Measurements from ENCODE around the gene SLC35F3.
A peak's percentile ranks its signal among the peaks of the same experiment; 100 is the strongest.

SLC35F3 gene

DNA sequence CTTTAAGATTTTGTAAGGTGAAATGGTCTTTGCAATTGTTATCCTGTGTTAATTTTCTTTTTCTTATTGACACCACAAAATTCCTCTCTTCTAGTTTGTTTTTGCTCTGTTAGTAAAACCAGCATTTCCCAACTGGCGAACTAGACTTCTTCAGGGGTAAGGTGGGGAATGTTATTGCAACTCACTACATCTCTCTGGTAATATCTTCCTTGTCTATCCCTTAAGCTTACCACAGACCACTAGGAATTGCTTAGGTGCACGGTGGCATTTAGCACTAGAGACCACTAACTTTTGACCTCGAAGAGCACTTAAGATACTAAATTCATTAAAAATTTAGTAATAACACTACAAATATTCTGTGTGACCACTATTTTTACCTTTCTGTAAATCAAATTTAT lies 464.6 kb downstream of the SLC35F3 start:
- H3K4me3 ChIP-seq (ENCODE audit: control insufficient read depth in 1 of 7, extremely low read depth in 1 of 7, insufficient read depth in 4 of 7, low read depth in 2 of 7, low read length in 6 of 7), result no peak overlapping the region
- no peak for DNase-seq
- CTCF ChIA-PET, result no interaction called here
- H3K4me1 ChIP-seq (ENCODE audit: control extremely low read depth in 1 of 4, control insufficient read depth in 4 of 4, insufficient read depth in 4 of 4, low read length in 3 of 4), result peaks cover 3 to 15% (median 11%) of the 10 kb centered on the region in 4 experiments
- H3K27ac ChIP-seq (ENCODE audit: insufficient read depth in 1 of 2, low read depth in 1 of 2, low read length in 2 of 2, poor library complexity in 1 of 2, severe bottlenecking in 2 of 2), result no peak overlapping the region
- POLR2A ChIA-PET, result no interaction called here
- no peaks in the 10 kb centered on the region for H3K27me3 ChIP-seq (replicated peaks in 2 of 5; ENCODE audit: control insufficient read depth in 4 of 5, insufficient read depth in 5 of 5, low read length in 4 of 5)
- no CpG with 5 or more reads among the region's 3 CpGs for WGBS (ENCODE audit: insufficient coverage)
- H3K36me3 ChIP-seq (ENCODE audit: control insufficient read depth in 4 of 4, insufficient read depth in 4 of 4, low read length in 3 of 4), result no peaks in the 10 kb centered on the region
- H3K9me3 ChIP-seq (ENCODE audit: control extremely low read depth in 1 of 5, control insufficient read depth in 4 of 5, insufficient read depth in 2 of 5, low read depth in 1 of 5, low read length in 4 of 5), result no peaks in the 10 kb centered on the region

DNA sequence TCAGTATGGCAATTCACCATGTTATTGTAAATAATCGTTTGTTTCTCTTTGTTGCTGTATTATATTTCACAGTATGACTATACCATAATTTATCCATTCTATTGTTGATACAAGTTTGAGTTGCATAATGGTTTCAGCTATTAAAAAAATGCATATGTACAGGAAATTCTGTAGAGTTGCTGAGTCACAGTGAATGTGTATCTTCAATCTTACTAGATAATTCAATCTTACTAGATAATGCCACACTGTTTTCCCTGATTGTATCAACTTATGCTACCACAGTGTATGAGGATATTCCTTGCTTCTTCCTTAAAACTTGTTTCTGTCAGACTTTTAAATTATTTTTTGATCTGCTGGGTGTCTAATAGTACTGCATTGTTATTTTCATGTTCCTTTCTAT lies 465.3 kb downstream of the SLC35F3 start:
- Histone ChIP-seq H3K27ac (ENCODE audit: insufficient read depth in 1 of 2, low read depth in 1 of 2, low read length in 2 of 2, poor library complexity in 1 of 2, severe bottlenecking in 2 of 2) (no peak overlapping the region), H3K36me3 (ENCODE audit: control insufficient read depth in 4 of 4, insufficient read depth in 4 of 4, low read length in 3 of 4) (no peaks in the 10 kb centered on the region), H3K4me1 (ENCODE audit: control extremely low read depth in 1 of 4, control insufficient read depth in 4 of 4, insufficient read depth in 4 of 4, low read length in 3 of 4) (peaks cover 10 to 23% (median 18%) of the 10 kb centered on the region in 4 experiments), H3K4me3 (ENCODE audit: control insufficient read depth in 1 of 7, extremely low read depth in 1 of 7, insufficient read depth in 4 of 7, low read depth in 2 of 7, low read length in 6 of 7) (no peak overlapping the region), H3K27me3 (replicated peaks in 2 of 5; ENCODE audit: control insufficient read depth in 4 of 5, insufficient read depth in 5 of 5, low read length in 4 of 5) (no peaks in the 10 kb centered on the region), H3K9me3 (ENCODE audit: control extremely low read depth in 1 of 5, control insufficient read depth in 4 of 5, insufficient read depth in 2 of 5, low read depth in 1 of 5, low read length in 4 of 5) (no peaks in the 10 kb centered on the region)
- no CpG with 5 or more reads among the region's 1 CpG for WGBS (ENCODE audit: insufficient coverage)
- CTCF ChIA-PET, result no interaction called here
- DNase-seq, result peak; percentile 16 to 54 (median 48)
- POLR2A ChIA-PET, result no interaction called here

DNA sequence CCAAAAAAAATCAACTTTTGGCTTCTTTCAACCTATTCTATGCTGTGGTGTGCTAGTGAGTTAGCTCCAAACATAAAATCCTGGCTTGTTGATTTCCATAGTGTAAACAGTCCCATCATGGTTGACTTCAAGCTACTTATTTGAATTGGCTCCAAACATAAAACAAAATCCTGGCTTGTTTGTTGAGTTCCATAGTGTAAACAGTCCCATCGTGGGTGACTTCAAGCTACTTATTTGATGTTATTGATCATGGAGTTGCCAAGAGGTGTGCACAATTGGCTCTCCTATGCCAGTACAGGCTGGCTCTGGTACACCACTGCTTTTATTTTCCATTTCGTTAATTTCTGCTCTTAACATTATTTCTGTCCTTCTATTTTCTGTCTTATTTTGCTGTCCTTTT lies 466.9 kb downstream of the SLC35F3 start:
- ChIA-PET CTCF (interaction anchor here (1.2 kb wide), 1 partner anchor 104 kb away, joined by 3 read pairs; no protein-coding TSS in a partner anchor), POLR2A (no interaction called here)
- peaks cover 12 to 28% (median 18%) of the 10 kb centered on the region in 4 experiments for H3K4me1 ChIP-seq (ENCODE audit: control extremely low read depth in 1 of 4, control insufficient read depth in 4 of 4, insufficient read depth in 4 of 4, low read length in 3 of 4)
- H3K27ac ChIP-seq (ENCODE audit: insufficient read depth in 1 of 2, low read depth in 1 of 2, low read length in 2 of 2, poor library complexity in 1 of 2, severe bottlenecking in 2 of 2), result no peak overlapping the region
- WGBS (ENCODE audit: insufficient coverage), result 81% methylated on average over 2 of the region's 2 CpGs
- no peaks in the 10 kb centered on the region for H3K27me3 ChIP-seq (replicated peaks in 2 of 5; ENCODE audit: control insufficient read depth in 4 of 5, insufficient read depth in 5 of 5, low read length in 4 of 5)
- no peak overlapping the region for H3K4me3 ChIP-seq (ENCODE audit: control insufficient read depth in 1 of 7, extremely low read depth in 1 of 7, insufficient read depth in 4 of 7, low read depth in 2 of 7, low read length in 6 of 7)
- peaks cover 1 to 13% (median 8%) of the 10 kb centered on the region in 4 experiments for H3K36me3 ChIP-seq (ENCODE audit: control insufficient read depth in 4 of 4, insufficient read depth in 4 of 4, low read length in 3 of 4)
- H3K9me3 ChIP-seq (ENCODE audit: control extremely low read depth in 1 of 5, control insufficient read depth in 4 of 5, insufficient read depth in 2 of 5, low read depth in 1 of 5, low read length in 4 of 5), result no peaks in the 10 kb centered on the region
- DNase-seq, result no peak

DNA sequence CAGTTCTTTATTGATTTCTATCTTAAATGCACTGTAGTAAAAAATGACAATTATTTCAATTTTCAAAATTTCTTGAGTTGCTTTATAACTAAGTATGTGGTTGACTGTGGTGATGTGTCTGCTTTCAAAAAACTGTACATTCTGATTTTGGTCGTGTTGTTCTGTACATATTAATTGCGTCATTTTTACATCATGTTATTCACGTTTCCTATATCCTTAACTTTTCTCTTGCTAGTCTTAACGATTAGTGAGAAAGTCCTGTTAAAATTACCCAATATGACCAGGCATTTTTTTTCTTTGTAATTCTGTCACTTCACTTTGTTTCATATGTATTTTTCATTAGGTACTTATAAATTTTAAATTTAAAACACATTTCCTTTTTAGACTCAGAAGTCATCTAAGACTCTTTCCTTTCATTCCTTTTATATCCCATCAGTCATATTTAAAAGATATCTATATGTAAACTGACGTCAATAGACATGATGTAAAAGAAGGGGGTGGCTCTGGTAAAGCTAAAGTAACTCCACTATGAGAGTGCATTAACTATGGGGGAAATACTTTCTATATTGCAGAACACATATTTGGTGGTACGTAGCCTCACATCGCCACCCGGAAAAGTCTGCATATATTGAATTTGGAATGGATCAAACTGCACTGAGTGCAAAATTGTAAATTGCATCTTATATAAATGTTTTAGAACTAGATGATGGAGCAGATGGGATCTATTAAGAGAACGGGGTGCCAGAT lies 467.7 kb downstream of the SLC35F3 start:
- peak overlapping the region; percentile 91 to 97 for H3K27ac ChIP-seq (ENCODE audit: insufficient read depth in 1 of 2, low read depth in 1 of 2, low read length in 2 of 2, poor library complexity in 1 of 2, severe bottlenecking in 2 of 2)
- H3K27me3 ChIP-seq (replicated peaks in 2 of 5; ENCODE audit: control insufficient read depth in 4 of 5, insufficient read depth in 5 of 5, low read length in 4 of 5), result no peaks in the 10 kb centered on the region
- H3K9me3 ChIP-seq (ENCODE audit: control extremely low read depth in 1 of 5, control insufficient read depth in 4 of 5, insufficient read depth in 2 of 5, low read depth in 1 of 5, low read length in 4 of 5), result no peaks in the 10 kb centered on the region
- ChIA-PET CTCF (interaction anchor here (1.2 kb wide), 1 partner anchor 103 kb away, joined by 3 read pairs; no protein-coding TSS in a partner anchor), POLR2A (no interaction called here)
- peaks cover 12 to 28% (median 18%) of the 10 kb centered on the region in 4 experiments for H3K4me1 ChIP-seq (ENCODE audit: control extremely low read depth in 1 of 4, control insufficient read depth in 4 of 4, insufficient read depth in 4 of 4, low read length in 3 of 4)
- 69% methylated on average over 3 of the region's 9 CpGs for WGBS (ENCODE audit: insufficient coverage)
- peaks cover 3 to 18% (median 11%) of the 10 kb centered on the region in 4 experiments for H3K36me3 ChIP-seq (ENCODE audit: control insufficient read depth in 4 of 4, insufficient read depth in 4 of 4, low read length in 3 of 4)
- peak in 2 of 3 donors; percentile 20 to 28 for DNase-seq
- H3K4me3 ChIP-seq (ENCODE audit: control insufficient read depth in 1 of 7, extremely low read depth in 1 of 7, insufficient read depth in 4 of 7, low read depth in 2 of 7, low read length in 6 of 7), result peak overlapping the region in 6 of 7 experiments; percentile 88 to 99 (median 96)

DNA sequence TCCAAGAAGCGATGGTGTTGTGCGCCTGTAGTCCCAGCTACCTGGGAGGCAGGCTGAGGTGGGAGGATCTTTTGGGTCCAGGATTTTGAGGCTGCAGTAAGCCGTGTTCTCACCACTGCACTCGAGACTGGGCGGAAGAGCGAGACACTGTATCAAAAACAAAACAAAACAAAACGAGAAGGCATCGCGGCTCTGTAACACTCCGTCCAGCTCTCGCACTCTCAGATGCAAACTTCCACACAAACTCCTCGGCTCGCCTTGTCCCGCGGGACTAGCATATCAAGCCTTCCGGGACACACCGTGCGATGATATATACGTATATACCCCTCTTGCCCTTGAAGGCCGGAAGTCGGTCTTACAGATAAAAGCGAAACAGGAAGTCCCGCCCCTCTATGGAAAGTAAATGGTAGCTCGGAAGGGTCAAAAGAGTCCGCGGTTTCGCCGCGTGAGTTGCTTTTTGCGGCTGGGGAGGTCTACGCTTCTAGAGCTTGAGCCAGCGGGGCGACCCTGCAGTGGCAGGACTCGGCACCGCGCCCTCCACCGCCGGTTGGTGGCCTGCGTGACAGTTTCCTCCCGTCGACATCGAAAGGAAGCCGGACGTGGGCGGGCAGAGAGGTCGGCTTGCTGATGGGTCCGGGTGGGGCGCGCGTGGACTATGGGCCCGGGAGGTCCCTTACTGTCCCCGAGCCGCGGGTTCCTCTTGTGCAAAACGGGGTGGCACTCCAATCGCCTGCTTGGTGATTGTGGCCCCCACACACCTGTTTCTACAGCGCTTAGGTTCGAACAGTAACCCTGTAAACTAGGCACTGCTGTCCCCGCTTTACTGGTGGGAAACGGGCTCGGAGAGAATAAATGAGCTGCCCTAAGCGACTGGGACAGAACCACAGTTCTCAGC lies 468.8 kb downstream of the SLC35F3 start, which contains the start of gene COA6:
COA6 (plus strand) TSS at position 393 of the 895 bp plus-strand sequence; CDS start at position 404, 11 bp downstream.
- ChIA-PET POLR2A (interaction anchor here (1.1 to 1.2 kb wide), 2 partner anchors 25 to 47 kb away, joined by 3 to 6 read pairs; no protein-coding TSS in a partner anchor), CTCF (interaction anchor here (0.5 to 1.6 kb wide), 7 partner anchors 16 to 708 kb away, joined by 3 to 7 read pairs (median 4); no protein-coding TSS in a partner anchor)
- H3K4me1 ChIP-seq (ENCODE audit: control extremely low read depth in 1 of 4, control insufficient read depth in 4 of 4, insufficient read depth in 4 of 4, low read length in 3 of 4), result peaks cover 12 to 28% (median 18%) of the 10 kb centered on the region in 4 experiments
- no peaks in the 10 kb centered on the region for H3K27me3 ChIP-seq (replicated peaks in 2 of 5; ENCODE audit: control insufficient read depth in 4 of 5, insufficient read depth in 5 of 5, low read length in 4 of 5)
- H3K4me3 ChIP-seq (ENCODE audit: control insufficient read depth in 1 of 7, extremely low read depth in 1 of 7, insufficient read depth in 4 of 7, low read depth in 2 of 7, low read length in 6 of 7), result peak within 1 kb of the TSS; percentile 74 to 99 (median 94)
- peaks cover 5 to 25% (median 16%) of the 10 kb centered on the region in 4 experiments for H3K36me3 ChIP-seq (ENCODE audit: control insufficient read depth in 4 of 4, insufficient read depth in 4 of 4, low read length in 3 of 4)
- H3K9me3 ChIP-seq (ENCODE audit: control extremely low read depth in 1 of 5, control insufficient read depth in 4 of 5, insufficient read depth in 2 of 5, low read depth in 1 of 5, low read length in 4 of 5), result no peaks in the 10 kb centered on the region
- peak; percentile 98 to 99 (median 99) for DNase-seq
- H3K27ac ChIP-seq (ENCODE audit: insufficient read depth in 1 of 2, low read depth in 1 of 2, low read length in 2 of 2, poor library complexity in 1 of 2, severe bottlenecking in 2 of 2), result peak within 1 kb of the TSS; percentile 91 to 97
- WGBS (ENCODE audit: insufficient coverage), result under 1% methylated on average over 57 of the region's 62 CpGs

DNA sequence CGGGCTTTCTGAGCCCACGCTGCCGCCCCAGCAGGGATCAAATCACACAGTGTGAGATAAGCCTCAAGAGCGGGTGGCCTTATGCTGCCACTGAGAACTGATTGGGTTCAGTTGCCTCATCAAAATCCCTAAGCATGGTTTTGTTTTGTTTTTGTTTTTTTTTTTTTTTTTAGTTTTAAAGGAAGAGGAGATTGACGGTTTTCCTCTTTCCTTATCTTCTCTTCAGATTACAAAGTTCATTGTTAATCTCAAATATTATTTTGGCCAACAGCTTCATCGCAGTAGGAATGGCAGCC lies 469.4 kb downstream of the SLC35F3 start:
- no peaks in the 10 kb centered on the region for H3K9me3 ChIP-seq (ENCODE audit: control extremely low read depth in 1 of 5, control insufficient read depth in 4 of 5, insufficient read depth in 2 of 5, low read depth in 1 of 5, low read length in 4 of 5)
- 0% methylated on average over 4 of the region's 6 CpGs for WGBS (ENCODE audit: insufficient coverage)
- H3K4me3 ChIP-seq (ENCODE audit: control insufficient read depth in 1 of 7, extremely low read depth in 1 of 7, insufficient read depth in 4 of 7, low read depth in 2 of 7, low read length in 6 of 7), result peak overlapping the region; percentile 74 to 99 (median 94)
- H3K36me3 ChIP-seq (ENCODE audit: control insufficient read depth in 4 of 4, insufficient read depth in 4 of 4, low read length in 3 of 4), result peaks cover 5 to 30% (median 17%) of the 10 kb centered on the region in 4 experiments
- ChIA-PET POLR2A (interaction anchor here (1.1 to 1.2 kb wide), 2 partner anchors 25 to 47 kb away, joined by 3 to 6 read pairs; no protein-coding TSS in a partner anchor), CTCF (interaction anchor here (1.1 to 1.6 kb wide), 5 partner anchors 16 to 41 kb away, joined by 3 to 7 read pairs (median 4); no protein-coding TSS in a partner anchor)
- peaks cover 12 to 28% (median 18%) of the 10 kb centered on the region in 4 experiments for H3K4me1 ChIP-seq (ENCODE audit: control extremely low read depth in 1 of 4, control insufficient read depth in 4 of 4, insufficient read depth in 4 of 4, low read length in 3 of 4)
- H3K27me3 ChIP-seq (replicated peaks in 2 of 5; ENCODE audit: control insufficient read depth in 4 of 5, insufficient read depth in 5 of 5, low read length in 4 of 5), result no peaks in the 10 kb centered on the region
- H3K27ac ChIP-seq (ENCODE audit: insufficient read depth in 1 of 2, low read depth in 1 of 2, low read length in 2 of 2, poor library complexity in 1 of 2, severe bottlenecking in 2 of 2), result peak overlapping the region; percentile 91 to 97
- no peak for DNase-seq

All from common myeloid progenitor, CD34-positive (primary cell).